ENCODE results near the gene PEMT. TPM values are rescaled to one million over a fixed set of nuclear protein-coding genes. Genes with fewer than 3 reads are reported as not detected.

Gene PEMT
- total and polyA plus RNA-seq, 9 donors, result 6.6 to 62.8 (median 32.5) TPM

DNA sequence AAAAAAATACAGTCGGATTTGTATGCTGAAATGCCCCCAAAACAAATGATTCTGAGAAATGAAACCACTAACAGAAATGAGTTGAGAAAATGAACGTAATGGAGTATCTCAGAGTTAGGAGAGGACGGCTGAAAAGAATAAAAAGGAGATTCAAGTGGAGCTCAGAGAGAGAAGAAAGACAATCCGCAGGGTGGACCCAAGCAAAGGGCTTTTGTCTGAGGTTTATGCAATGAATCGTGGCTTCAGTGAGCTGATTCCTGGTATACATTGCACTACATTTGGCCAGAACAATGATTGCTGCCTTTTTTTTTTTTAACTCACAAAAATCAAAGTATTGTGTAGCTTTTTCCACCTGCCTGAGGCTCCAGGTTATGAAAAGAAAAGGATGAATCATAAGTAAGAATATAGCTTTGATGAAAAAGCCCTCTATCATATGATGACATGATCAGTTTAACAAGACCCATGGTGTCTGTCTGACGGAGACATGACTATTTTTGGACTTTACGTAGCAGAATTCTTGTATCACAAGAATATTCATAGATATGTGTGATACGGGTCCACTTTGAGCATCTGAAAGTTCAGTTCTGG, 119.1 kb downstream of the PEMT start:
- Histone ChIP-seq H3K9me3 (no peaks in the 10 kb centered on the region), H3K36me3 (no peaks in the 10 kb centered on the region), H3K27ac (no peak overlapping the region), H3K4me3 (no peak overlapping the region), H3K4me1 (ENCODE audit: insufficient read depth) (peaks cover 3% of the 10 kb centered on the region), H3K27me3 (no peaks in the 10 kb centered on the region)
- no peak for DNase-seq
- WGBS, 3 donors, result 47 to 55% (median 49%) methylated on average over 8 of the region's 8 CpGs
- no peak for TF ChIP-seq EP300 (IDR thresholded peaks at IDR 0.05)
- TF ChIP-seq CTCF (IDR thresholded peaks at IDR 0.05), result no peak
- no peak for TF ChIP-seq POLR2A (IDR thresholded peaks at IDR 0.05)
- intact Hi-C loops (cut with DNase I), result no loop called here

DNA sequence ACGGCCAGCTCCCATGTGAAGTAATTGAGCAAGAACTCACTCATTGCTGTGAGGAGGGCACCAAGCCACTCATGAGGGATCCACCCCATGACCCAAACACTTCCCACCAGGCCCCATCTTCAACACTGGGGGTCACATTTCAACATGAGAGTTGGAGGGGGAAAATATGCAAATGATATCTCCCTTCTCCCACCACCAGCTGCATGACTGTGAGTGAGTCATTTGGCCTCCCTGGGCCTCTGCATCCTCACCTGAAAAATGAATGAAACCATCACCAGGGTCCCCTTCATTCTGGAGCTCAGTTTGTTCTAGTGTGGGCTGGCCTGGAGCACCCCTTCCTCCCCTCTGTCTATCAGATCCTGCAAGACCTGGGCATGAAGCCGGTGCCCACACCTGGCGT, 121.5 kb downstream of the PEMT start:
- no peak overlapping the region for H3K4me3 ChIP-seq
- H3K36me3 ChIP-seq, result no peaks in the 10 kb centered on the region
- H3K27ac ChIP-seq, result no peak overlapping the region
- WGBS, 3 donors, result 84 to 94% (median 89%) methylated on average over 3 of the region's 3 CpGs
- H3K27me3 ChIP-seq, result no peaks in the 10 kb centered on the region
- TF ChIP-seq EP300 (IDR thresholded peaks at IDR 0.05) (no peak), POLR2A (IDR thresholded peaks at IDR 0.05) (no peak), CTCF (IDR thresholded peaks at IDR 0.05) (no peak)
- no peak for DNase-seq
- H3K4me1 ChIP-seq (ENCODE audit: insufficient read depth), result no peaks in the 10 kb centered on the region
- H3K9me3 ChIP-seq, result no peaks in the 10 kb centered on the region
- intact Hi-C loops (cut with DNase I), result loop anchor here in 1 of 4 donors (10.0 kb wide), 1 partner anchor 85 kb away; no protein-coding TSS in a partner anchor

- intact Hi-C loops (cut with DNase I), result loop anchor here in 1 of 4 donors (10.0 kb wide), 1 partner anchor 85 kb away; no protein-coding TSS in a partner anchor
- 87 to 94% (median 92%) methylated on average over 4 of the region's 4 CpGs for WGBS, 3 donors
- Histone ChIP-seq H3K4me1 (ENCODE audit: insufficient read depth) (no peaks in the 10 kb centered on the region), H3K9me3 (no peaks in the 10 kb centered on the region), H3K36me3 (no peaks in the 10 kb centered on the region), H3K27ac (no peak overlapping the region), H3K27me3 (no peaks in the 10 kb centered on the region), H3K4me3 (no peak overlapping the region)
- DNase-seq, result no peak
- no peak for TF ChIP-seq POLR2A (IDR thresholded peaks at IDR 0.05)
- no peak for TF ChIP-seq CTCF (IDR thresholded peaks at IDR 0.05)
- TF ChIP-seq EP300 (IDR thresholded peaks at IDR 0.05), result no peak
Observed at GRCh38 chr17:17469358-17469757, 122.2 kb downstream of the PEMT start.

DNA sequence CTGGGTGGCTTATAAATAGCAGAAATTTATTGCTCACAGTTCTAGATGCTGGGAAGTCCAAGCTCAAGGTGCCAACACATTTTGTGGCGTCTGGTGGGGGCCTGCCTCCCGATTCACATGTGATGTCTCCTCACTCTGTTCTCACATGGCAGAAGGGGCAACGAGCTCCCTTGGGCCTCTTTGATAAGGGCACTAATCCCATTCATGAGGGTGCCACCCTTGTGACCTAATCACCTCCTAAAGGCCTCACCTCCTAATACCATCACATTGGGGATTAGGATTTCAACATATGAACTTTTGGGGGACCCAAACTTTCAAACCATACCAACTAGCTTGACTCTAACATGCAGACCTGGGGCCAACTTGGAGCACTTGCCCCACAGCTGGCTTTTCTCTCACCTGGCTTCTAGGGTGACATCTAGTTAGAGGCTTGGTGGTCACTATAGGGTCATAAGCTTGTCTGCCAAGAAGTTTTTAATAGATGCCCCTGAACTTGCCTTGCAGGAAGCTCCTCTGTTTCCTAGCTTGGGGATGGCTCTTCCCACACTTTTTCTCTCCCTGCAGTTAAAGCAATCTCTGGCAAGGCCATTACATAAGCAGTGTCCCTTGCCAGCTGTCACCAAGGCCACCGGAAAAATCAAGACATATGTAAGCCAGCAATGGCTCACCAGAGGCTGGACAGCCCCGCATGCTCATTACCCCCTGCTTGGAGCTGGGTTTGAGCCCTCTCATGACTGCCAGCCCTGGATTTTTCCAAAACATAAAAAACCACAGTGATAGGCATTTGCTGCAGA, 123.1 kb downstream of the PEMT start:
- no peak overlapping the region for H3K4me3 ChIP-seq
- H3K9me3 ChIP-seq, result no peaks in the 10 kb centered on the region
- TF ChIP-seq POLR2A (IDR thresholded peaks at IDR 0.05), result no peak
- no peak for TF ChIP-seq EP300 (IDR thresholded peaks at IDR 0.05)
- no peak for TF ChIP-seq CTCF (IDR thresholded peaks at IDR 0.05)
- no peak for DNase-seq
- no peaks in the 10 kb centered on the region for H3K27me3 ChIP-seq
- no peak overlapping the region for H3K27ac ChIP-seq
- 68 to 76% (median 69%) methylated on average over 5 of the region's 5 CpGs for WGBS, 3 donors
- no peaks in the 10 kb centered on the region for H3K4me1 ChIP-seq (ENCODE audit: insufficient read depth)
- intact Hi-C loops (cut with DNase I), result loop anchor here in 1 of 4 donors (10.0 kb wide), 1 partner anchor 84 kb away; no protein-coding TSS in a partner anchor
- H3K36me3 ChIP-seq, result no peaks in the 10 kb centered on the region
